MCF 10A (cell line): ENCODE data around the gene FAM240A. TPM values are rescaled to one million over a fixed set of nuclear protein-coding genes. Genes with fewer than 3 reads are reported as not detected.

ENCODE experiments used
- BruUV-seq: library from RNA; stranded (reverse); fragments of 400-500 nt; replicated peaks from 2 replicates; lab custom pipeline; 2021; lab: Mats Ljungman, UMichigan
- CTCF ChIA-PET: fragments of 300-600 bp; sonication (Branson Sonifier 250); formaldehyde crosslinking; extraction: SDS; loops from one replicate; lab custom pipeline; 2021; ENCODE audit warnings: antibody characterized with exemption, inconsistent platforms; lab: Yijun Ruan, JAX
- POLR2A ChIA-PET: fragments of 300-600, 350-650 bp; sonication (Branson Sonifier 250); formaldehyde crosslinking; extraction: SDS; loops from one replicate; lab custom pipeline; 2020; ENCODE audit warnings: antibody characterized with exemption, inconsistent platforms; lab: Yijun Ruan, JAX
- DNase-seq: peaks from one replicate; pipeline ENCODE4 v3.0.0-alpha.2; 2018; ENCODE audit not compliant: unreplicated experiment
- H3K27ac Mint-ChIP-seq: one replicate; pipeline ENCODE4 v1.8.0; 2022; ENCODE audit warnings: mild to moderate bottlenecking, low read depth, mixed read lengths; ENCODE audit not compliant: unreplicated experiment
- H3K27me3 Mint-ChIP-seq: one replicate; pipeline ENCODE4 v1.8.0; 2022; ENCODE audit warnings: mixed read lengths; ENCODE audit not compliant: insufficient read depth, unreplicated experiment
- H3K36me3 Mint-ChIP-seq: one replicate; pipeline ENCODE4 v1.8.0; 2022; ENCODE audit warnings: mild to moderate bottlenecking, moderate library complexity, mixed read lengths; ENCODE audit not compliant: insufficient read depth, unreplicated experiment
- H3K4me1 Mint-ChIP-seq: one replicate; pipeline ENCODE4 v1.8.0; 2022; ENCODE audit warnings: mixed read lengths; ENCODE audit not compliant: insufficient read depth, unreplicated experiment
- H3K4me3 Mint-ChIP-seq: one replicate; pipeline ENCODE4 v1.8.0; 2022; ENCODE audit warnings: mild to moderate bottlenecking, moderate library complexity, mixed read lengths; ENCODE audit not compliant: unreplicated experiment
- H3K9me3 Mint-ChIP-seq: one replicate; pipeline ENCODE4 v1.8.0; 2022; ENCODE audit warnings: mixed read lengths; ENCODE audit not compliant: unreplicated experiment
- CTCF ChIP-seq: fragments of 200-600 bp; IDR thresholded peaks from one replicate; pipeline ENCODE4 v1.8.0; 2022; ENCODE audit warnings: antibody characterized with exemption, mild to moderate bottlenecking; ENCODE audit not compliant: unreplicated experiment
- intact Hi-C: fragments of 100-400 bp; cut with micrococcal nuclease; formaldehyde crosslinking; loops from 2 replicates; pipeline ENCODE4 v1.14.1; 2022
- total RNA-seq: library from RNA; stranded (reverse); gene quantifications from 2 replicates; pipeline ENCODE4 v1.2.3, GENCODE V29; 2022

The FAM240A gene
- total RNA-seq, 1 experiment from 2014 or later = not detected

- H3K4me3 Mint-ChIP-seq = no peak overlapping the region
- H3K27ac Mint-ChIP-seq = no peak overlapping the region
- no peaks in the 10 kb centered on the region for H3K4me1 Mint-ChIP-seq
- CTCF ChIA-PET = interaction anchor here (0.6 to 4.5 kb wide), 12 partner anchors 13 to 813 kb away, joined by 3 to 46 read pairs (median 4); partner anchors contain the start of gene RTP3
- POLR2A ChIA-PET = interaction anchor here (0.7 kb wide), 1 partner anchor 223 kb away, joined by 3 read pairs; no protein-coding TSS in a partner anchor
- H3K27me3 Mint-ChIP-seq = peaks cover 5% of the 10 kb centered on the region
- no peaks in the 10 kb centered on the region for H3K36me3 Mint-ChIP-seq
- no peak for TF ChIP-seq CTCF
- intact Hi-C loops = no loop called here
- no TSS peak for BruUV-seq
- H3K9me3 Mint-ChIP-seq = no peaks in the 10 kb centered on the region
- no peak for DNase-seq
Observed at GRCh38 chr3:46628901-46629369, 16.6 kb downstream of the FAM240A start.

GRCh38 chr3:46629551-46630517 lies 17.5 kb downstream of the FAM240A start:
- Mint-ChIP-seq H3K4me3 (no peak overlapping the region), H3K27me3 (no peaks in the 10 kb centered on the region), H3K27ac (no peak overlapping the region), H3K4me1 (no peaks in the 10 kb centered on the region), H3K36me3 (no peaks in the 10 kb centered on the region), H3K9me3 (no peaks in the 10 kb centered on the region)
- BruUV-seq = no TSS peak
- intact Hi-C loops = loop anchor here (1.0 kb wide), 1 partner anchor 142 kb away; no protein-coding TSS in a partner anchor
- ChIA-PET CTCF (interaction anchor here (0.6 to 4.5 kb wide), 16 partner anchors 10 to 812 kb away, joined by 3 to 46 read pairs (median 4); no protein-coding TSS in a partner anchor), POLR2A (interaction anchor here (0.8 to 1.6 kb wide), 2 partner anchors 9 to 21 kb away, joined by 3 to 5 read pairs; no protein-coding TSS in a partner anchor)
- DNase-seq = peak; percentile 76
- peak; percentile 96 for TF ChIP-seq CTCF

GRCh38 chr3:46632792-46633191 lies 20.5 kb downstream of the FAM240A start:
- peak; percentile 2 for DNase-seq
- H3K4me1 Mint-ChIP-seq = no peaks in the 10 kb centered on the region
- H3K27me3 Mint-ChIP-seq = no peaks in the 10 kb centered on the region
- intact Hi-C loops = no loop called here
- POLR2A ChIA-PET = no interaction called here
- no peak overlapping the region for H3K27ac Mint-ChIP-seq
- H3K36me3 Mint-ChIP-seq = no peaks in the 10 kb centered on the region
- TF ChIP-seq CTCF = no peak
- no peaks in the 10 kb centered on the region for H3K9me3 Mint-ChIP-seq
- BruUV-seq = no TSS peak
- CTCF ChIA-PET = interaction anchor here (0.8 to 1.4 kb wide), 2 partner anchors 144 to 145 kb away, joined by 3 to 5 read pairs; no protein-coding TSS in a partner anchor
- no peak overlapping the region for H3K4me3 Mint-ChIP-seq

- no peaks in the 10 kb centered on the region for H3K4me1 Mint-ChIP-seq
- POLR2A ChIA-PET = no interaction called here
- BruUV-seq = no TSS peak
- H3K4me3 Mint-ChIP-seq = no peak overlapping the region
- DNase-seq = no peak
- H3K9me3 Mint-ChIP-seq = no peaks in the 10 kb centered on the region
- CTCF ChIA-PET = no interaction called here
- no peak for TF ChIP-seq CTCF
- no peaks in the 10 kb centered on the region for H3K36me3 Mint-ChIP-seq
- H3K27me3 Mint-ChIP-seq = no peaks in the 10 kb centered on the region
- no peak overlapping the region for H3K27ac Mint-ChIP-seq
- intact Hi-C loops = no loop called here
Observed at GRCh38 chr3:46634856-46635255, 22.5 kb downstream of the FAM240A start.
